ENCODE results near the gene FMOD. TPM values are rescaled to one million over a fixed set of nuclear protein-coding genes. Genes with fewer than 3 reads are reported as not detected.

Gene FMOD
- polyA plus RNA-seq, 3 donors = not detected

GRCh38 chr1:203325026-203325417, 25.9 kb downstream of the FMOD start:
- Mint-ChIP-seq H3K9me3 (no peaks in the 10 kb centered on the region), H3K36me3 (no peaks in the 10 kb centered on the region), H3K4me1 (peaks cover 77% of the 10 kb centered on the region), H3K4me3 (peak overlapping the region; percentile 66 to 80), H3K27ac (peak overlapping the region; percentile 94 to 98 (median 95)), H3K27me3 (ENCODE audit: low read depth in 3 of 3) (peaks cover 0 to 2% (median 0%) of the 10 kb centered on the region in 3 donors)
- H3K79me2 ChIP-seq (ENCODE audit: insufficient read depth, low read length) = peaks cover 5% of the 10 kb centered on the region
- WGBS (ENCODE audit: insufficient coverage) = 0% methylated on average over 2 of the region's 5 CpGs
- peak overlapping the region; percentile 81 to 93 for H3K27ac ChIP-seq (ENCODE audit: low read depth in 1 of 2, low read length in 2 of 2)
- no peaks in the 10 kb centered on the region for H3K27me3 ChIP-seq (ENCODE audit: control insufficient read depth in 2 of 2, insufficient read depth in 2 of 2, low read length in 2 of 2)
- peak; percentile 70 to 79 (median 73) for DNase-seq
- H3K9ac ChIP-seq (ENCODE audit: insufficient read depth, low read length, poor library complexity, severe bottlenecking) = peak overlapping the region; percentile 46
- H3K36me3 ChIP-seq (replicated peaks in 1 of 2; ENCODE audit: control insufficient read depth in 1 of 2, insufficient read depth in 2 of 2, low read length in 2 of 2) = no peaks in the 10 kb centered on the region
- intact Hi-C loops (cut with micrococcal nuclease) = loop anchor here in 1 of 2 donors (2.0 to 5.0 kb wide), 2 partner anchors 38 to 50 kb away; no protein-coding TSS in a partner anchor
- H3K9me3 ChIP-seq (replicated peaks in 1 of 2; ENCODE audit: control insufficient read depth in 1 of 2, insufficient read depth in 1 of 2, low read length in 2 of 2) = no peaks in the 10 kb centered on the region
- H3K4me1 ChIP-seq (ENCODE audit: control insufficient read depth in 1 of 2, insufficient read depth in 2 of 2, low read length in 2 of 2) = peaks cover 82 to 84% of the 10 kb centered on the region in 2 donors
- H3K4me2 ChIP-seq (replicated peaks; ENCODE audit: extremely low read depth, low read length, poor library complexity, severe bottlenecking) = peak overlapping the region; percentile 87
- no peak for TF ChIP-seq CTCF (IDR thresholded peaks at IDR 0.05)
- H3K4me3 ChIP-seq (replicated peaks in 1 of 3; ENCODE audit: low read depth in 2 of 3, low read length in 3 of 3) = peak overlapping the region in 2 of 3 experiments; percentile 17 to 74
- H2AFZ ChIP-seq (ENCODE audit: insufficient read depth, low read depth, low read length, poor library complexity, severe bottlenecking) = peak overlapping the region; percentile 39
- no peaks in the 10 kb centered on the region for H4K20me1 ChIP-seq (ENCODE audit: insufficient read depth, low read length)

- 36% methylated on average over 4 of the region's 15 CpGs for WGBS (ENCODE audit: insufficient coverage)
- H3K9ac ChIP-seq (ENCODE audit: insufficient read depth, low read length, poor library complexity, severe bottlenecking) = peak overlapping the region; percentile 46
- no peak for TF ChIP-seq CTCF (IDR thresholded peaks at IDR 0.05)
- no peaks in the 10 kb centered on the region for H3K36me3 Mint-ChIP-seq
- peak overlapping the region; percentile 61 to 80 for H3K4me3 Mint-ChIP-seq
- no peaks in the 10 kb centered on the region for H3K9me3 ChIP-seq (replicated peaks in 1 of 2; ENCODE audit: control insufficient read depth in 1 of 2, insufficient read depth in 1 of 2, low read length in 2 of 2)
- peak overlapping the region; percentile 15 for H2AFZ ChIP-seq (ENCODE audit: insufficient read depth, low read depth, low read length, poor library complexity, severe bottlenecking)
- peak overlapping the region; percentile 81 to 93 for H3K27ac ChIP-seq (ENCODE audit: low read depth in 1 of 2, low read length in 2 of 2)
- H3K27me3 Mint-ChIP-seq (ENCODE audit: low read depth in 3 of 3) = peaks cover 0 to 2% (median 0%) of the 10 kb centered on the region in 3 donors
- H3K9me3 Mint-ChIP-seq = no peaks in the 10 kb centered on the region
- intact Hi-C loops (cut with micrococcal nuclease) = loop anchor here in 1 of 2 donors (2.0 to 5.0 kb wide), 2 partner anchors 37 to 50 kb away; no protein-coding TSS in a partner anchor
- H3K36me3 ChIP-seq (replicated peaks in 1 of 2; ENCODE audit: control insufficient read depth in 1 of 2, insufficient read depth in 2 of 2, low read length in 2 of 2) = no peaks in the 10 kb centered on the region
- peak overlapping the region; percentile 94 to 98 (median 95) for H3K27ac Mint-ChIP-seq
- peaks cover 84 to 87% of the 10 kb centered on the region in 2 donors for H3K4me1 ChIP-seq (ENCODE audit: control insufficient read depth in 1 of 2, insufficient read depth in 2 of 2, low read length in 2 of 2)
- peaks cover 82% of the 10 kb centered on the region for H3K4me1 Mint-ChIP-seq
- H4K20me1 ChIP-seq (ENCODE audit: insufficient read depth, low read length) = no peaks in the 10 kb centered on the region
- peak in 2 of 3 donors; percentile 74 to 79 for DNase-seq
- H3K4me3 ChIP-seq (replicated peaks in 1 of 3; ENCODE audit: low read depth in 2 of 3, low read length in 3 of 3) = peak overlapping the region in 1 of 3 experiments; percentile 74
- H3K79me2 ChIP-seq (ENCODE audit: insufficient read depth, low read length) = peaks cover 5% of the 10 kb centered on the region
- H3K4me2 ChIP-seq (replicated peaks; ENCODE audit: extremely low read depth, low read length, poor library complexity, severe bottlenecking) = peak overlapping the region; percentile 87
- no peaks in the 10 kb centered on the region for H3K27me3 ChIP-seq (ENCODE audit: control insufficient read depth in 2 of 2, insufficient read depth in 2 of 2, low read length in 2 of 2)
Measured at GRCh38 chr1:203324105-203325025, 26.6 kb downstream of the FMOD start.

All from CD14-positive monocyte (primary cell).